ENCODE data around the gene GTPBP6. TPM values are rescaled to one million over a fixed set of nuclear protein-coding genes. Genes with fewer than 3 reads are reported as not detected.
"Not testable (repeated sequence)": the region's sequence is repeated elsewhere in the genome, so short reads cannot be mapped to it uniquely, and the experiment has no call there.

GTPBP6 gene
- total RNA-seq, 1 donor: 28.8 TPM

DNA sequence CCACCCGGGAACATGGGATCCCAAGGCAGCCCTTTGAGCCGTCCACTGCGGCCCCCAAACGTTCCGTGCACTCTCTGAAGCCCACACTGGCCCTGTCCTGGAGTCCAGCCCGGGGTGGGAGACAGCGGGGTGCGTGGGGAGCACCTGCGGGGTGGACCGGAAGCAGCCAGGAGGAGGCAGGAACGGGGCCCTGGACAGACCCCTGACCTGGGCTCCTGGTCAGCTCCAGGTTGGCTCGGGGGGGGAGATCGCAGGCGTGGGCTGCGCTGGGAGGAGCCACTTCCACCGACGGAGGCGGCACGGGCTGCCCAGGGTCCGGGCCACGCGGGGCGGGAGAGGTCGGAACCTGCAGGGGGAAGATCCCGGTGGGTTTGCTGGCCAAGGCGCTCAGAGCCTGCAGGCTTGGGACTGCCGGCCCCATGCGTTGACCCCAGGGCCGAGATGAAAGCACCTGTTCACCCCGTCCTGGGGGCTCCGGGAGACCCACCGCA is 43.1 kb downstream of the GTPBP6 start:
- no peak for DNase-seq (ENCODE audit: low read depth)
- no peak overlapping the region for H3K4me3 ChIP-seq (ENCODE audit: low read depth, low read length)
- TF ChIP-seq, protein P1, sequence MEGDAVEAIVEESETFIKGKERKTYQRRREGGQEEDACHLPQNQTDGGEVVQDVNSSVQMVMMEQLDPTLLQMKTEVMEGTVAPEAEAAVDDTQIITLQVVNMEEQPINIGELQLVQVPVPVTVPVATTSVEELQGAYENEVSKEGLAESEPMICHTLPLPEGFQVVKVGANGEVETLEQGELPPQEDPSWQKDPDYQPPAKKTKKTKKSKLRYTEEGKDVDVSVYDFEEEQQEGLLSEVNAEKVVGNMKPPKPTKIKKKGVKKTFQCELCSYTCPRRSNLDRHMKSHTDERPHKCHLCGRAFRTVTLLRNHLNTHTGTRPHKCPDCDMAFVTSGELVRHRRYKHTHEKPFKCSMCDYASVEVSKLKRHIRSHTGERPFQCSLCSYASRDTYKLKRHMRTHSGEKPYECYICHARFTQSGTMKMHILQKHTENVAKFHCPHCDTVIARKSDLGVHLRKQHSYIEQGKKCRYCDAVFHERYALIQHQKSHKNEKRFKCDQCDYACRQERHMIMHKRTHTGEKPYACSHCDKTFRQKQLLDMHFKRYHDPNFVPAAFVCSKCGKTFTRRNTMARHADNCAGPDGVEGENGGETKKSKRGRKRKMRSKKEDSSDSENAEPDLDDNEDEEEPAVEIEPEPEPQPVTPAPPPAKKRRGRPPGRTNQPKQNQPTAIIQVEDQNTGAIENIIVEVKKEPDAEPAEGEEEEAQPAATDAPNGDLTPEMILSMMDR (IDR thresholded peaks at IDR 0.05; ENCODE audit: insufficient read depth, low read length): no peak

DNA sequence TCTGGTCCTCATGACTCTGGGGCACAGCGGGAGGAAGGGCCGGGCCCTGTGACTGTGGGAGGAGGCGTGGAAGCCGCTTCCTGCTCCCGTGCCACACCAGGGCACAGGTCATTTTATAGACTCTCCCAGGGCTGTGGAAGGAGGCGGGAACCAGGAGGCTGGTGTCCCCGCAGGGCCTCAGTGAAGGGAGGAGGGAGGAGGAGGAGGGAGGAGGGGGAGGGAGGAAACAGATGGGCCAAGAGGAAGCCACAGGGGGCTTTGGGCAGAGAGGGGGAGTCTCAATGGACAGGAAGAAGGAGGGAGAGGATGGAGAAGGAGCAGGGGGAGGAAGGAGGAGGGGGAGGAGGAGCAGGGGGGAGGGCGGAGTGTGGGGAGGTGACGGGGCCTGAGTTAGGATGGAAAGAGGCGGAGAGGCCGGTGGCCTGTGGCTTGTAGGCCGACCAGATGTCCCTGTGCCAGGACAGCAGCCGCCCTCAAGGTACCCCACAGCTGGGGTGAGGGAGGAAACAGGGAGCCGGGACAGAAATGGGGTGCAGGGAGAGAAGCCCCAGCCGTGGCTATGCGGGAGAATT is 43.6 kb downstream of the GTPBP6 start:
- TF ChIP-seq, protein P1 (IDR thresholded peaks at IDR 0.05; ENCODE audit: insufficient read depth, low read length): no peak
- no peak for DNase-seq (ENCODE audit: low read depth)
- no peak overlapping the region for H3K4me3 ChIP-seq (ENCODE audit: low read depth, low read length)

DNA sequence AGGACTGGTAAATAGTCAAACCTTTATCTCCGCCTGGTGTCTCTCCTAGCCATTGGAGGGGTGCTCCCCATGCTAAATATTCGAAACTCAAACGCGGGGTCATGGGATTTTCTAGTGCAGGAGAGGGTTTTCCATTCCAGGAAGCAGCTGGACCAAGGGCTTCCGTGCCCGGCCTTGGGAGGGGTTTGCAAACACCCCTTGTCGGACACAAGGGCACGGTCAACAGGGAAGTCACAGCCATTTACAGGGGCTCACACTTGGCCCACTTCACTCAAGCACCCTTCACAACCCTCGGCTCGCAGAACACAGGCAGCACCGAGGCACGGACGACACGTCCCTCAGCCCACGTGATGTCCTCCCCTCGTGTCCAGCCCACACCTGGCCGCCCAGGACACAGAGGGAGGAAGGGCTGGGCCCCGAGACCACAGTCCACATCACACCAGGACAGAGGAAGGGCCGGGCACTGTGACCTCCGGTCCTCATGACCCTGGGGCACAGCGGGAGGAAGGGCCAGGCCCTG is 47.7 kb downstream of the GTPBP6 start:
- no peak overlapping the region for H3K4me3 ChIP-seq (ENCODE audit: low read depth, low read length)
- TF ChIP-seq, protein P1 (IDR thresholded peaks at IDR 0.05; ENCODE audit: insufficient read depth, low read length): no peak
- no peak for DNase-seq (ENCODE audit: low read depth)

DNA sequence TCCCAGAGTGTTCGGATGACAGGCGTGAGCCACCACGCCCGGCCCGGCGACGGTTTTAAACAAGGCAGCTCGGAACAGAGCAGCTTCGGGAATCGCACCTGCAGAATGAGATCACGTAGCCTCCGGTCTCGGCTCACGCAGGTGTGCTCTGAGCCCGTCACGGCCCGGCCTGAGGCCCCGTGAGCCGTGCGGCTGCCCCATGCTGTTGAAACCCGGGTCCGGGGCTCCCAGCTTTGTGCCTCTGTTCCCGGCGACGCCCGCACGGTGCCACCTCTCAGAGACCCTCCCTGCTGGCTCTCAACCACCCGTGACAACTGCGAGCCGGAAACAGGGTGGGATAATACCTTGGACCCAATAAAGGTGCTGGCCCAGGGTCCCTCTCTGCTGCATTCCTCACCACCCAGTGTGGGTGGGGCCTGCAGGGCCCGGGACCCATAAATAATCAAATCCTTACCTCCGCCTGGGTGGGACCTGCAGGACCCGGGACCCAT is 50.8 kb downstream of the GTPBP6 start:
- TF ChIP-seq, protein P1 (IDR thresholded peaks at IDR 0.05; ENCODE audit: insufficient read depth, low read length): no peak
- H3K4me3 ChIP-seq (ENCODE audit: low read depth, low read length): no peak overlapping the region
- DNase-seq (ENCODE audit: low read depth): no peak

DNA sequence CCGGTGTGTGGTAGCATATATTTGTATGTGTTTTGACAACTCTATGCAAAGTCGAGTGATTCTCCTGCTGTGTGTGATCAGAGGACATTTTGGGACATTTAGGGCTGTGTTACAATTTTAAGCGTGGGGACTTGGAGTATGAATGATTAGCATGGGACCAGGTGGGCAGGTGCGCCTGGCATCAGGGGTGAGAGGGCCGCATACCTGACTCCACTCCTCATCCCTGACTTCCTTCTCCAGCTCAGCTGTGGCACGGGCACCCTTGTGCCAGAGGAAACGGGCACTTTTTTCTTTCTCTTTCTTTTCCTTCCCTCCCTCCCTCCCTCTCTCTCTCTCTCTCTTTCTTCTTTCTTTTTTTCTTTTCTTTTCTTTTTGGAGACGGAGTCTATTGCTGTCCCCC is 53.1 kb downstream of the GTPBP6 start:
- H3K4me3 ChIP-seq (ENCODE audit: low read depth, low read length): no peak overlapping the region
- TF ChIP-seq, protein P1 (IDR thresholded peaks at IDR 0.05; ENCODE audit: insufficient read depth, low read length): no peak
- DNase-seq (ENCODE audit: low read depth): no peak

DNA sequence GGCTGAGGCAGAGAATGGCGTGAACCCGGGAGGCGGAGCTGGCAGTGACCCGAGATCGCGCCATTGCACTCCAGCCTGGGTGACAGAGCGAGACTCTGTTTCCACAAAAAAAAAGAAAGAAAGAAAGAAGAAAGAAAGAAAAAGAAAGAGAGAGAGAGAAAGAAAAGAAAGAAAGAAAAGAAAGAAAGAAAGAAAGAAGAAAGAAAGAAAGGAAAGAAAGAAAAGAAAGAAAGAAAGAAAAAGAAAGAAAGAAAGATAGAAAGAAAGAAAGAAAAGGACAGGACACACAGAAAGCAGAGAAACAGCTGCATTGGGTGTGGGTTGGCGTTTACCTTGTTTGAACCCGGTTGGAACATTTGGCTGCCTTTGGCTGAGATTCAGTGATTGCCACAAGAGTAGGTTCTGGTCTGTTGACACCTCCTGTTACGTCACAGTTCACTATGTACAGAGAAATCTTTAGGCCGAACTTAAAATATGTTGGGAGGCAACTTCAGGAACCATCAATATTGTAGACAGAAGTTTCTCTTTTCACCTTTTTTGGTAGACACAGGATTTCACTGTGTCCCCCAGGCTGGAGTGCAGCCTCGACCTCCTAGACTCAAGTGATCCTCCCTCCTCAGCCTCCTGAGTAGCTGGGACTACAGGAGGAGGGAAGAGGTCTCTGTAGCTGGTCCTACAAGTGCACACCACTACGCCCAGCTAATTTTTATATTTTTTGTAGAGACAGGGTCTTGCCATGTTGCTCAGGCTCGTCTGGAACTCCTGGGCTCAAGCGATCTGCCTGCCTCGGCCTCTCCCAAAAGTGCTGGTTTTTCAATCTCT is 53.8 kb downstream of the GTPBP6 start:
- no peak overlapping the region for H3K4me3 ChIP-seq (ENCODE audit: low read depth, low read length)
- DNase-seq (ENCODE audit: low read depth): no peak
- TF ChIP-seq, protein P1 (IDR thresholded peaks at IDR 0.05; ENCODE audit: insufficient read depth, low read length): no peak

DNA sequence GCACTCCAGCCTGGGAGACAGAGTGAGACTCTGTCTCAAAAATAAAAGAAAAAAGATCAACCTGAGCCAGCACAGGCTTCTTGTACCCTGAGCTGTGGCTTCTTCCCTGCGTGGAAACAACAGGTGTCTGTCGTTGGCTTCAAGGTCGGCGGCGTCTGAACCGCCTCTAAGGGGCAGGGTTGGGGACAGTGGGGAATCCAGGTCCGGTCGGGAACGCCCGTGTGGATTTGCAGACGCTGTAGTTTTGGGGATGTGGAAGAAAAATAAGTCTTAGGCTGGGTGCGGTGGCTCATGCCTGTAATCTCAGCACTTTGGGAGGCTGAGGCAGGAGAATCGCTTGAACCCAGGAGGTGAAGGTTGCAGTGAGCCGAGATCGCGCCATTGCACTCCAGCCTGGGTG is 54.6 kb downstream of the GTPBP6 start:
- H3K4me3 ChIP-seq (ENCODE audit: low read depth, low read length); DNase-seq (ENCODE audit: low read depth): not testable (repeated sequence)
